HEK293 (cell line): ENCODE measurements around the gene UHMK1.
A peak's percentile ranks its signal among the peaks of the same experiment; 100 is the strongest.

Experiments
- BCL11B ChIP-seq: fragments of 450-650 bp; formaldehyde crosslinking; IDR thresholded peaks from 2 replicates; pipeline ENCODE4 v1.5.1; 2016; ENCODE audit warnings: low read depth, missing biosample characterization, missing genetic modification characterization
- GLIS2 ChIP-seq: fragments of 450-650 bp; formaldehyde crosslinking; IDR thresholded peaks from 2 replicates; pipeline ENCODE4 v1.5.1; 2016; ENCODE audit warnings: missing biosample characterization, missing genetic modification characterization
- IKZF3 ChIP-seq: fragments of 450-650 bp; IDR thresholded peaks from 2 replicates; pipeline ENCODE4 v1.5.0; 2018; ENCODE audit warnings: missing biosample characterization, mild to moderate bottlenecking, missing genetic modification characterization, moderate library complexity
- KLF1 ChIP-seq: fragments of 450-650 bp; formaldehyde crosslinking; IDR thresholded peaks from 2 replicates; pipeline ENCODE4 v1.5.1; 2016; ENCODE audit warnings: missing biosample characterization, missing genetic modification characterization
- MYNN ChIP-seq: fragments of 450-650 bp; formaldehyde crosslinking; IDR thresholded peaks from 2 replicates; pipeline ENCODE4 v1.5.1; 2016; ENCODE audit warnings: missing biosample characterization, missing genetic modification characterization, borderline replicate concordance
- MZF1 ChIP-seq: fragments of 450-650 bp; formaldehyde crosslinking; IDR thresholded peaks from 2 replicates; pipeline ENCODE4 v1.5.1; 2017; ENCODE audit warnings: missing biosample characterization, missing genetic modification characterization, borderline replicate concordance
- ZBTB17 ChIP-seq: fragments of 450-650 bp; formaldehyde crosslinking; IDR thresholded peaks from 2 replicates; pipeline ENCODE4 v1.5.1; 2016; ENCODE audit warnings: missing biosample characterization, missing genetic modification characterization
- ZBTB44 ChIP-seq: fragments of 450-650 bp; IDR thresholded peaks from 2 replicates; pipeline ENCODE4 v1.5.1; 2018; ENCODE audit warnings: missing biosample characterization, mild to moderate bottlenecking, missing genetic modification characterization
- ZNF146 ChIP-seq: fragments of 450-650 bp; formaldehyde crosslinking; IDR thresholded peaks from 2 replicates; pipeline ENCODE4 v1.5.1; 2016; ENCODE audit warnings: missing biosample characterization, missing genetic modification characterization
- ZNF16 ChIP-seq: fragments of 450-650 bp; formaldehyde crosslinking; IDR thresholded peaks from 2 replicates; pipeline ENCODE4 v1.5.1; 2016; ENCODE audit warnings: low read depth, missing biosample characterization, missing genetic modification characterization
- ZNF214 ChIP-seq: fragments of 450-650 bp; formaldehyde crosslinking; IDR thresholded peaks from 2 replicates; pipeline ENCODE4 v1.5.1; 2017; ENCODE audit warnings: missing biosample characterization, mild to moderate bottlenecking, missing genetic modification characterization, borderline replicate concordance
- ZNF239 ChIP-seq: fragments of 450-650 bp; formaldehyde crosslinking; IDR thresholded peaks from 2 replicates; pipeline ENCODE4 v1.5.1; 2016; ENCODE audit warnings: missing biosample characterization, missing genetic modification characterization
- ZNF26 ChIP-seq: fragments of 450-650 bp; formaldehyde crosslinking; IDR thresholded peaks from 2 replicates; pipeline ENCODE4 v1.5.1; 2016; ENCODE audit warnings: missing biosample characterization, missing genetic modification characterization
- ZNF274 ChIP-seq, 2 experiments: fragments of 200-500 bp in 1 of 2; fragments of 450-650 bp in 1 of 2; sonication (Bioruptor generic) in 1 of 2; formaldehyde crosslinking in 1 of 2; IDR thresholded peaks; 2 replicates each; pipeline versions ENCODE4 v1.5.1 to v1.6.1; 2014 to 2016; ENCODE audit warnings: borderline replicate concordance in 1 of 2, inconsistent platforms in 1 of 2, low read length in 1 of 2, missing biosample characterization in 1 of 2, missing genetic modification characterization in 1 of 2
- ZNF324 ChIP-seq: fragments of 450-650 bp; formaldehyde crosslinking; IDR thresholded peaks from 2 replicates; pipeline ENCODE4 v1.5.1; 2016; ENCODE audit warnings: missing biosample characterization, missing genetic modification characterization
- ZNF391 ChIP-seq: fragments of 450-650 bp; formaldehyde crosslinking; IDR thresholded peaks from 2 replicates; pipeline ENCODE4 v1.5.1; 2016; ENCODE audit warnings: low read depth, missing biosample characterization, missing genetic modification characterization, borderline replicate concordance
- ZNF404 ChIP-seq: fragments of 450-650 bp; formaldehyde crosslinking; IDR thresholded peaks from 2 replicates; pipeline ENCODE4 v1.5.1; 2017; ENCODE audit warnings: missing biosample characterization, missing genetic modification characterization
- ZNF488 ChIP-seq: fragments of 450-650 bp; formaldehyde crosslinking; IDR thresholded peaks from 2 replicates; pipeline ENCODE4 v1.5.1; 2016; ENCODE audit warnings: missing biosample characterization, missing genetic modification characterization
- ZNF768 ChIP-seq: fragments of 450-650 bp; formaldehyde crosslinking; IDR thresholded peaks from 2 replicates; pipeline ENCODE4 v1.5.1; 2018; ENCODE audit warnings: missing biosample characterization, mild to moderate bottlenecking, missing genetic modification characterization
- ZSCAN23 ChIP-seq: fragments of 450-650 bp; formaldehyde crosslinking; IDR thresholded peaks from 2 replicates; pipeline ENCODE4 v1.5.1; 2016; ENCODE audit warnings: missing biosample characterization, missing genetic modification characterization
- TF ChIP-seq, protein P1 (sequence below): fragments of 450-650 bp; formaldehyde crosslinking; IDR thresholded peaks from 2 replicates; pipeline ENCODE4 v1.5.1; 2017; ENCODE audit warnings: missing biosample characterization, missing genetic modification characterization
- TF ChIP-seq, protein P2 (sequence below): fragments of 450-650 bp; formaldehyde crosslinking; IDR thresholded peaks from 2 replicates; pipeline ENCODE4 v1.5.1; 2016; ENCODE audit warnings: missing biosample characterization, missing genetic modification characterization
- TF ChIP-seq, protein P3 (sequence below): fragments of 450-650 bp; formaldehyde crosslinking; IDR thresholded peaks from 2 replicates; pipeline ENCODE4 v1.5.1; 2016; ENCODE audit warnings: missing biosample characterization, missing genetic modification characterization
- TF ChIP-seq, protein P4 (sequence below): fragments of 450-650 bp; formaldehyde crosslinking; IDR thresholded peaks from 2 replicates; pipeline ENCODE4 v1.5.1; 2017; ENCODE audit warnings: missing biosample characterization, missing genetic modification characterization
- TF ChIP-seq, protein P5 (sequence below): fragments of 450-650 bp; formaldehyde crosslinking; IDR thresholded peaks from 2 replicates; pipeline ENCODE4 v1.5.1; 2016; ENCODE audit warnings: missing biosample characterization, missing genetic modification characterization

UHMK1 gene

GRCh38 chr1:162561037-162561615 is 63.5 kb downstream of the UHMK1 start (continued):
- TF ChIP-seq ZNF26 (tag by site-specific recombination) (no peak), ZNF488 (tag by site-specific recombination) (no peak), ZNF16 (tag by site-specific recombination) (no peak), GLIS2 (tag by site-specific recombination) (peak; percentile 91), BCL11B (no peak), ZNF239 (tag by site-specific recombination) (no peak), ZBTB17 (tag by site-specific recombination) (peak; percentile 89), MYNN (tag by site-specific recombination) (no peak), ZNF404 (tag by site-specific recombination) (no peak), ZBTB44 (tag by site-specific recombination) (no peak), ZNF146 (tag by site-specific recombination) (no peak), ZNF391 (no peak), ZNF768 (tag by site-specific recombination) (no peak), KLF1 (tag by site-specific recombination) (0 out of 2 replicates have a peak, but pooled peaks have one; percentile 42), ZSCAN23 (no peak), ZNF214 (tag by site-specific recombination) (no peak), ZNF324 (tag by site-specific recombination) (no peak), ZNF274 (IDR thresholded peaks at IDR 0.05; ENCODE audit: low read length) (no peak), ZNF274 (tag by site-specific recombination; IDR thresholded peaks at IDR 0.05; ENCODE audit: borderline replicate concordance) (no peak), MZF1 (tag by site-specific recombination) (no peak), IKZF3 (tag by site-specific recombination) (no peak; the same call in 1 of the 2 replicates)
- TF ChIP-seq, protein P1, sequence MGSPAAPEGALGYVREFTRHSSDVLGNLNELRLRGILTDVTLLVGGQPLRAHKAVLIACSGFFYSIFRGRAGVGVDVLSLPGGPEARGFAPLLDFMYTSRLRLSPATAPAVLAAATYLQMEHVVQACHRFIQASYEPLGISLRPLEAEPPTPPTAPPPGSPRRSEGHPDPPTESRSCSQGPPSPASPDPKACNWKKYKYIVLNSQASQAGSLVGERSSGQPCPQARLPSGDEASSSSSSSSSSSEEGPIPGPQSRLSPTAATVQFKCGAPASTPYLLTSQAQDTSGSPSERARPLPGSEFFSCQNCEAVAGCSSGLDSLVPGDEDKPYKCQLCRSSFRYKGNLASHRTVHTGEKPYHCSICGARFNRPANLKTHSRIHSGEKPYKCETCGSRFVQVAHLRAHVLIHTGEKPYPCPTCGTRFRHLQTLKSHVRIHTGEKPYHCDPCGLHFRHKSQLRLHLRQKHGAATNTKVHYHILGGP (tag by site-specific recombination), result no peak
- TF ChIP-seq, protein P2, sequence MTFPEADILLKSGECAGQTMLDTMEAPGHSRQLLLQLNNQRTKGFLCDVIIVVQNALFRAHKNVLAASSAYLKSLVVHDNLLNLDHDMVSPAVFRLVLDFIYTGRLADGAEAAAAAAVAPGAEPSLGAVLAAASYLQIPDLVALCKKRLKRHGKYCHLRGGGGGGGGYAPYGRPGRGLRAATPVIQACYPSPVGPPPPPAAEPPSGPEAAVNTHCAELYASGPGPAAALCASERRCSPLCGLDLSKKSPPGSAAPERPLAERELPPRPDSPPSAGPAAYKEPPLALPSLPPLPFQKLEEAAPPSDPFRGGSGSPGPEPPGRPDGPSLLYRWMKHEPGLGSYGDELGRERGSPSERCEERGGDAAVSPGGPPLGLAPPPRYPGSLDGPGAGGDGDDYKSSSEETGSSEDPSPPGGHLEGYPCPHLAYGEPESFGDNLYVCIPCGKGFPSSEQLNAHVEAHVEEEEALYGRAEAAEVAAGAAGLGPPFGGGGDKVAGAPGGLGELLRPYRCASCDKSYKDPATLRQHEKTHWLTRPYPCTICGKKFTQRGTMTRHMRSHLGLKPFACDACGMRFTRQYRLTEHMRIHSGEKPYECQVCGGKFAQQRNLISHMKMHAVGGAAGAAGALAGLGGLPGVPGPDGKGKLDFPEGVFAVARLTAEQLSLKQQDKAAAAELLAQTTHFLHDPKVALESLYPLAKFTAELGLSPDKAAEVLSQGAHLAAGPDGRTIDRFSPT (tag by site-specific recombination), result peak; percentile 64
- TF ChIP-seq, protein P3, sequence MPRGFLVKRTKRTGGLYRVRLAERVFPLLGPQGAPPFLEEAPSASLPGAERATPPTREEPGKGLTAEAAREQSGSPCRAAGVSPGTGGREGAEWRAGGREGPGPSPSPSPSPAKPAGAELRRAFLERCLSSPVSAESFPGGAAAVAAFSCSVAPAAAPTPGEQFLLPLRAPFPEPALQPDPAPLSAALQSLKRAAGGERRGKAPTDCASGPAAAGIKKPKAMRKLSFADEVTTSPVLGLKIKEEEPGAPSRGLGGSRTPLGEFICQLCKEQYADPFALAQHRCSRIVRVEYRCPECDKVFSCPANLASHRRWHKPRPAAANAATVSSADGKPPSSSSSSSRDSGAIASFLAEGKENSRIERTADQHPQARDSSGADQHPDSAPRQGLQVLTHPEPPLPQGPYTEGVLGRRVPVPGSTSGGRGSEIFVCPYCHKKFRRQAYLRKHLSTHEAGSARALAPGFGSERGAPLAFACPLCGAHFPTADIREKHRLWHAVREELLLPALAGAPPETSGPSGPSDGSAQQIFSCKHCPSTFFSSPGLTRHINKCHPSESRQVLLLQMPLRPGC (tag by site-specific recombination), result no peak
- TF ChIP-seq, protein P4, sequence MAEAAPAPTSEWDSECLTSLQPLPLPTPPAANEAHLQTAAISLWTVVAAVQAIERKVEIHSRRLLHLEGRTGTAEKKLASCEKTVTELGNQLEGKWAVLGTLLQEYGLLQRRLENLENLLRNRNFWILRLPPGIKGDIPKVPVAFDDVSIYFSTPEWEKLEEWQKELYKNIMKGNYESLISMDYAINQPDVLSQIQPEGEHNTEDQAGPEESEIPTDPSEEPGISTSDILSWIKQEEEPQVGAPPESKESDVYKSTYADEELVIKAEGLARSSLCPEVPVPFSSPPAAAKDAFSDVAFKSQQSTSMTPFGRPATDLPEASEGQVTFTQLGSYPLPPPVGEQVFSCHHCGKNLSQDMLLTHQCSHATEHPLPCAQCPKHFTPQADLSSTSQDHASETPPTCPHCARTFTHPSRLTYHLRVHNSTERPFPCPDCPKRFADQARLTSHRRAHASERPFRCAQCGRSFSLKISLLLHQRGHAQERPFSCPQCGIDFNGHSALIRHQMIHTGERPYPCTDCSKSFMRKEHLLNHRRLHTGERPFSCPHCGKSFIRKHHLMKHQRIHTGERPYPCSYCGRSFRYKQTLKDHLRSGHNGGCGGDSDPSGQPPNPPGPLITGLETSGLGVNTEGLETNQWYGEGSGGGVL (tag by site-specific recombination), result no peak
- TF ChIP-seq, protein P5, sequence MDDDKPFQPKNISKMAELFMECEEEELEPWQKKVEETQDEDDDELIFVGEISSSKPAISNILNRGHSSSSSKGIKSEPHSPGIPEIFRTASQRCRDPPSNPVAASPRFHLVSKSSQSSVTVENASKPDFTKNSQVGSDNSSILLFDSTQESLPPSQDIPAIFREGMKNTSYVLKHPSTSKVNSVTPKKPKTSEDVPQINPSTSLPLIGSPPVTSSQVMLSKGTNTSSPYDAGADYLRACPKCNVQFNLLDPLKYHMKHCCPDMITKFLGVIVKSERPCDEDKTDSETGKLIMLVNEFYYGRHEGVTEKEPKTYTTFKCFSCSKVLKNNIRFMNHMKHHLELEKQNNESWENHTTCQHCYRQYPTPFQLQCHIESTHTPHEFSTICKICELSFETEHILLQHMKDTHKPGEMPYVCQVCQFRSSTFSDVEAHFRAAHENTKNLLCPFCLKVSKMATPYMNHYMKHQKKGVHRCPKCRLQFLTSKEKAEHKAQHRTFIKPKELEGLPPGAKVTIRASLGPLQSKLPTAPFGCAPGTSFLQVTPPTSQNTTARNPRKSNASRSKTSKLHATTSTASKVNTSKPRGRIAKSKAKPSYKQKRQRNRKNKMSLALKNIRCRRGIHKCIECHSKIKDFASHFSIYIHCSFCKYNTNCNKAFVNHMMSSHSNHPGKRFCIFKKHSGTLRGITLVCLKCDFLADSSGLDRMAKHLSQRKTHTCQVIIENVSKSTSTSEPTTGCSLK (tag by site-specific recombination), result no peak
